ENCODE data around the gene DNAJB12.
"Not testable (repeated sequence)": the region's sequence is repeated elsewhere in the genome, so short reads cannot be mapped to it uniquely, and the experiment has no call there.

The DNAJB12 gene

DNA sequence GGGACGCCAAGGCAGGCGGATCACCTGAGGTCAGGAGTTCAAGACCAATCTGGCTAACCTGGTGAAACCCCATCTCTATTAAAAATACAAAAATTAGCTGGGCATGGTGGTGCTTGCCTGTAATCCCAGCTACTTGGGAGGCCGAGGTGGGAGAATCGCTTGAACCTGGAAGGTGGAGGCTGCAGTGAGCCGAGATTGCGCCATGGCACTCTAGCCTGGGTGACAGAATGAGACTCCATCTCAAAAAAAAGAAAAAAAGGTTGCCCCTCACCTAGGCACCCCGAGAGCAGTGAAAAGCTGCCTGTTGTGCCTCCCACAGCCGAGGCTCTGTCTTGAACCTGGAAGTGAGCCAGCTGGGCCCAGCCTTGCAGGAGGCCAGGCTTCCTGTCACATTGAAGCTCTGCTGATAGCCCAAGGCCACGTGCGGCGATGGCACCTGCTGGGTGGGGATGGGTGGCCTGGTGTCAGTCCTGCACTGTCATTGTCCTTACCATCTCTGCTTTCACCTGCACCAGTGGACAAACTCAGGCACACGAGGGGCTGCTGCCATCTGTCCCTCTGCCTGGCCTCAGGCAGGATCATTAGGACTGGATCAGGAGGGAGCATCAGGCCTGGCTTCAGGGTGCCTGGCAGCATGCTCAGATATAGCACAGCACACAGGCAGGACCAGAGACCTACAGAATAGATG is 37.8 kb downstream of the DNAJB12 start:
- no peak for DNase-seq (ENCODE audit: low read depth, low spot score)

GRCh38 chr10:72316386-72316700 is 38.4 kb downstream of the DNAJB12 start:
- no peak for DNase-seq (ENCODE audit: low read depth, low spot score)

DNA sequence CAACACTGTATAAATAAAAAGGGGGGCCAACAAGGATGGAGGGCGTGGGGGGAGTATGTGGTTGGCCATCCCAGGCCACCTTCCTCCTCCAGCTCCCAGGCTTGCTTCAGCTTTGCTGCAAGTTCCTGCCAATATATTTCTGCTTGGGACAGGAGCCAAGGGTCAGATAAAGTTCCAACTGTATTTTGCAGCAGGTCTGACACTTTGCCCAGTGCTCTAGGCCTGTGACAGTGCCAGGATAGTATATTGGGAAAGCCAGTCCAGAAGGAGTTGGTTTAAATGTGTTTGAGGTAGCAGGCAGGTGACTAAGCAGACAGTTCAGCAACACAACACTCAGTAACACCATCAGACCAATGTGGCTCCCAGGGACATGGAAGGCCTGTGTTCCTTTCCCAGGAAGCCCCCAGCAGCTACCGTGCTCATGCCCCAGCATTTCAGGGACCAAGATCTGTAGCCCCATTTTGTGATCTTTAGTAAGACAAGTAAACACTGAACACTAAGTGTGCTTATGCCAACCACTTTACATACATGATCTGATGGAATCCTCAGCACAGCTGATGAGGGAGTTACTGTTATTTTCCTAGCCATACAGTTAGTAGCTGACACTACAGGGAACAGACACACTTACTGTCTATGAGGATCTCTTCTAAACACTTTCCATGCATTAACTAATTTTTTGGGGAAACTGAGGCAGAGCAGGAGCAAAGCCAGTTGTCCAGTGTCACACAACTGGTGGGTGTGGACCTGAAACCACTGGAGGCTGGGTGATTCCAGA is 38.9 kb downstream of the DNAJB12 start:
- DNase-seq (ENCODE audit: low read depth, low spot score): no peak

DNA sequence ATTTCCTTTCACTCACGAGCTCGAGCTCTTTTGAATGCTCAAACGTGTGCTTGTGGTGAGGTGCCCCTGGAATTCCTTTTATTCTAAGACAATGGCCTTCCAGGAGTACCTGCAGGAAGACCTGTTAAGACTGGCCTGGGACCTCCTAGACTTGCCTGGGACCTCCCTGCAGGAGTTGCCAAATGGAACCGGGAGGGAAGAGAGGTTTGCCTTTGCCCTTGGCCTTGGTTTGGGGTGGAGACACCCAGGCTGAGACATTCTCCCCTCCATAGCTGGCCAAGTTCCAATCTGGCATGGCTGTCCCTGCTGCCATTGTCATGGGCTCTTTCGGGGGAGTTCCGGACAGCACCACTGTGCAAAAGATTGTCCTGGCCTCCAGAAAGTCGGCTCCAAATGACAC is 39.7 kb downstream of the DNAJB12 start:
- DNase-seq (ENCODE audit: low read depth, low spot score): no peak

- DNase-seq (ENCODE audit: low read depth, low spot score): no peak
These were observed 40.5 kb downstream of the DNAJB12 start for GRCh38 chr10:72314263-72314662.

DNA sequence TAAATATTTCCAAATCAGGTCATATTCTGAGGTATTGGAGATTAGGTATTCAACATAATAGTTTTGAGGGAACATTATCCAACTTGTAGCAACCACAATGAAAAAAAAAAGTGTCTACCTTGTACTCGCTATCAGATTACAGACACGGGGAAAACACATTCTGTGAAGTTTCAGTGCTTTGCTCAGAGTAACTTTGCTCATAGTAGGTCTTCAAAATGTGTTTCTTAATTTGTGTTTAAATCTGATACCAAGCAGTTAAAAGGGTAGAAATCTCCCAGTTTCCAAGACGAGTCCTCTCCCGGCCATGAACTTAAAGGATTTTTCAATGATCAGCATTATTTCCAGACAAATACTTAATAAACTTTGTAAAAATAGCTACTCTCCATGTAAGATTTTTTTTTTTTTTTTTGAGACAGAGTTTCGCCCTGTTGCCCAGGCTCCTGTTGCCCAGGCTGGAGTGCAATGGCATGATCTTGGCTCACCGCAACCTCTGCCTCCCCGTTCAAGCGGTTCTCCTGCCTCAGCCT is 41.8 kb downstream of the DNAJB12 start:
- DNase-seq (ENCODE audit: low read depth, low spot score): no peak

GRCh38 chr10:72311667-72312066 is 43.1 kb downstream of the DNAJB12 start:
- DNase-seq (ENCODE audit: low read depth, low spot score): no peak

DNA sequence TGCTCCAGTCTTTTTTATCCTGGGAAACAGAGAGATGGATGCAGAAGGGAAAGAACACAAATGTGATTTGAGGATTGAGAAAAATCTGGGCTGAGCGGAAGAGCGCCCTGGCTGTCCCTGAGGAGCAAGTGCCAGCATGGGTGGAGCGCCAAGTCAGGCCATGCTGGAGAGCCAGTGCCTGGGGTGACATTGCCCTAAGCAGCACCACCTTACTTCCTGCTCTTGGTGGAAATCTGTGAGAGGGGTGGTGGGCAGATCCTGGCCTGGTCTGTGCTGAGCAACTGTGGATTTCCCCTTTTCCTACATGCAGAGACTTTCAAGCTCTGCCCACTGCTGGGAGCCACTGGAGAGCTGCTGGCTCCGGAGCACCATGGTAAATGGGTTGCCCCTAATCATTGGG is 44.1 kb downstream of the DNAJB12 start:
- no peak for DNase-seq (ENCODE audit: low read depth, low spot score)

- DNase-seq (ENCODE audit: low read depth, low spot score): no peak
These were observed 44.5 kb downstream of the DNAJB12 start for GRCh38 chr10:72310241-72310633.

DNA sequence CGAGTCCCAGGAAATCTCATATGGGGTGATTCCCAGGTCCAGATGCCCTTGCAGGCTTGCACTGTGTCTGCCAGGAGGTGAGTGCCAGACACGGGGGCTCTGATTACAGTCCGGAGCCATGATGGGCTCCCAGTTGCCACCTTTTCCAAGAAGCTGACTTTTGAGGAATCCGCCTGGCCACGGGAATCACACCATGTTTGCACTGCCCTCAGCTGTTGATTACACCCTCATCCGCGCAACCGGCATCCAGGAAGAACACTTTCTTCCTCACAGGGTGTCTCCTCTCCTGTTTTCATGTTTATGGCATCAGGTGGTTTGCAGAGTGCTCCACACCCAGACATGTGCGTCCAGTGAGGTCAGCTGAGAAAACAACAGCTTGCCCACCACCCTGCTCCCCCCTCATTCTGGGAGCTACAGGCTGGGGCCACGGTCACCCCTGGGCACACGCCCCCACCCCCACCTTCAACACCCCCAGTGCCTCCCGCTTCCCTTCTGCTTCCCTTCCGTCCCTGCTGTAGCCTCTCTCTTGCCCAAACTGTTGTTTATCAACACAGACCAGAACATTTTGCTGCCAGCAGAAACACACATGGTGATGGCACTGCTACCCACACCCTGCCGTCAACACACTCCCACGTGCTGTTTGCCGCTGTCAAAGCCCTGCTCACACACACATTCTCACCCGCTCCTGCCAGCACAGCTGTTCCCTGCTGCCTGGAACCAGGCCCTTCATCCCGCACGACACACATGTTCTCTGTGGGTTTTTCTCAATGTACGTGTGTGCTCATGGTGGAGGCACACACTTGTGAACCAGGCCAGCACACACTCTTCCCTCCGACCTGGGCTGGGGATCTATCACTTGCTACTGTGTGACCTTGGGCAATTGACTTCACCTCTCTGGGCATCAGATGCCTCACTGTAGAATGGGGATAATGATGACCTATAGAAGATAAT is 45.2 kb downstream of the DNAJB12 start:
- DNase-seq (ENCODE audit: low read depth, low spot score): no peak

GRCh38 chr10:72308320-72308987 is 46.3 kb downstream of the DNAJB12 start:
- no peak for DNase-seq (ENCODE audit: low read depth, low spot score)

DNA sequence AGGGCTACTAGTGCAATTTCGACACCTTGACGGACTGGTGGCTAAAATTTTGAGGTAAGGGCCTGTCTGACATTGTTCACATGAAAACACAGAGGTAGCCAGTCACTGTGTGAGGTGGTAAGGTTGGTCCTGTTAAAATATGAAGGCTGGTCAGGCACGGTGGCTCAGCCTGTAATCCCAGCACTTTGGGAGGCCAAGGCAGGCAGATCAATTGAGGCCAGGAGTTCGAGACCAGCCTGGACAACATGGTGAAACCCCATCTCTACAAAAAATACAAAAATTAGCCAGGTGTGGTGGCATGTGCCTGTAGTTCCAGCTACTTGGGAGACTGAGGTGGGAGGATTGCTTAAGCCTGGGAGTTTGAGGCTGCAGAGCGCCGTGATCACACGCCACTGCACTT is 47.0 kb downstream of the DNAJB12 start:
- not testable (repeated sequence) for DNase-seq (ENCODE audit: low read depth, low spot score)

DNA sequence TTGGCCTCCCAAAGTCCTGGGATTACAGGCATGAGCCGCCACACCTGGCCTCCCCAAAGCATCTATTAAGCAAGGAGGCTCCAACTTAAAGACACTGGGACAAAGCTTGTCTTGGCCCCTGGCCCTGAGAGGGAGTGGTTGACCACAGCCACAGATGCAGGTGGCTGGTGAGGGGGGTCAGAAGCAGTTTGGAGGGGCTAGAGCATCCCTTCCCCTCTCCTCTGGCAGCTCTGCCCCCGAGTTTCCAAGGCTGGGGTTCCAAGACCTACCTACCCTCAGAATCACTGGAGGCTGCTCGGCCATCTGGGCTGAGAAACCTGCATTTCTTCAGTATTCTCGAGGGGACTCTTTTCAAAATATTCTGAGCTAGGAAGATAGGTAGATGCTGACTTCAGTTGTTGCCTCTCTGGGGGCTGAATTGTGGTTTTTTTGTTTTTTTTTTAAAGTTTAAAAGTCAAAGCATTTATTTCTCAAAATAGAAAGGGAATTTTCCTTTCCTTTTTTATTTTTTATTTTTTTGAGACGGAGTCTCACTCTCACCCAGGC is 48.4 kb downstream of the DNAJB12 start:
- DNase-seq (ENCODE audit: low read depth, low spot score): no peak

- DNase-seq (ENCODE audit: low read depth, low spot score): no peak
These were observed 51.1 kb downstream of the DNAJB12 start for GRCh38 chr10:72303424-72304128.

DNA sequence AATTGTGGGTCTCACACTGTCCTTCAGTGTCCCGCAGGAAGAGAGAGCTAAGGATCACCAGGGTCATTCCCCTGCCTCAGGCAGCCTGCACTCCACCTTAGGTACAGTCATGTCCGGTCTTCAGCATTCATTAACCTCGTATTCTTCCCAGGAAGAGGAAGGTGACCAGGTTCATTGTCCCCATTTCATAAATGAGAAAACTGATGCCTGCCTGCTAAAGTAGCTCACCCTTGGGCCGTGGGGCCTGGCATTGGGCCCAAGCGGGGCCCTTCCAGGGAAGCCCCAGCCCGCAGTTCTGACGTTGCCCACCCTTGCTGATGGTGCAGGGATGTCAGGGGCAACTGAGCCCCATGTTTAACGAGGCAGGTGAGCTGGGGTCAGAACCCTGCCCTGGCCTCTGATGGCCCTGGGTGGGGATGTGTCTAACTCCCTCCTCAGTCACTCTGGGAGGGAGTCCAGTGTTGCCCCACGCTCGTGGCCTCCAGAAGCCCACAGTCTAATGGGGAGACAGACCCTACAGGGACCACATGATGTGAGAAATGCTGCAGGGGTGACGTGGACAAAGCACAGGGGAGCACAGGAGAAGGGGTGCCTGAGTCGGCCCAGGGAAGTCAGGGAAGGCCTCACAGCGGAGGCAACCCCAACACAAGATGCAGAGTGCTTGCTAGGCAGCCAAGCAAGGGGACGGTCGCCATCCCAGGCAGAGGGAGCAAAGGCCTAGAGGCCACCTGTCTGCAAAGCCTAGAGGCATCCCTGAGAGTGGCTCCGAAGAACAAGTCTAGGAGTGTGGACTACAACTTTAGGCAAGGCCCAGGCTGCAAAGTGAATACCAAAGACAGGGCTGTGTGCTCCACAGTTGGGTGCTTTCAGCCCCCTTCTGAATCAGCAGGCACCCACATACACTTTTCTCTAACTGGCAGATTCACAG is 55.9 kb downstream of the DNAJB12 start:
- no peak for DNase-seq (ENCODE audit: low read depth, low spot score)

DNA sequence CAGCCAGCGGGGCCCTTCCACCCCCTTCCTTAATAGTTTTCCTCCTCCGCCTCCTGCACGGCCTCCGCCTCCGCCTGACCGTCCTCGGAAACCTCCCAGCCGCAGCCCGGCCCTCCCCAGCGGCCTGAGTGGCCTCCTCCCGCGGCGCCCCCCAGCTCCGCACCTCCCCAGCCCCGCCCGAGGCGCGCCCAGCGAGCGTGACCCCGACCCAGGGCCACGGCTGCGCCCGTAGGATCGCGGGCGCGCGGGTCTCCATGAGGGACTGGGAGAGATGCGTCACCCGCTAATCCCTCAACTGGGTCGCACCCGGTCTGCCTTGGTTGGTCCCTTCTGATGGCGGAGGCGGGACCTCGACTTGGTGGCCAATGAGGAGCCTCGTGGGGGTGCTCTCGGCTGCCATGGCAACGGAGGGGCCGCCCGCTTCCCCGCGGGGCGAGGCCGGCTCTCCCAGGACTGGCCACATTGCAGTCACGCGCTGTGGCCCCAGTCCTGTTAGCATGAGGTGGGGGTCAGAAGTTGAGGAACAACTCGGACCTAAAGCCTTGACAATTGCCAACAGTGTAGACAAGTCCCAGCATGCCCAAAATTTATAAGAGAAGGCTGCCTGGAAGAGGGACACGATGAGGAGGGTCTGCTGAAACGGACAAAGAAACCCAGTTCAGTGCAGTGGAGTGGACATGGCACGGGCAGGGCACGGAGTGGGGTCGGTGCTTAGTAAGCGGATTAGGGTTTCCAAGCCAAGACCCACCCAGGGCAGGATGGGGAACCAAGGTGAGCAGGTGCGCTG is 56.7 kb downstream of the DNAJB12 start:
- DNase-seq (ENCODE audit: low read depth, low spot score): peak; percentile 86

DNA sequence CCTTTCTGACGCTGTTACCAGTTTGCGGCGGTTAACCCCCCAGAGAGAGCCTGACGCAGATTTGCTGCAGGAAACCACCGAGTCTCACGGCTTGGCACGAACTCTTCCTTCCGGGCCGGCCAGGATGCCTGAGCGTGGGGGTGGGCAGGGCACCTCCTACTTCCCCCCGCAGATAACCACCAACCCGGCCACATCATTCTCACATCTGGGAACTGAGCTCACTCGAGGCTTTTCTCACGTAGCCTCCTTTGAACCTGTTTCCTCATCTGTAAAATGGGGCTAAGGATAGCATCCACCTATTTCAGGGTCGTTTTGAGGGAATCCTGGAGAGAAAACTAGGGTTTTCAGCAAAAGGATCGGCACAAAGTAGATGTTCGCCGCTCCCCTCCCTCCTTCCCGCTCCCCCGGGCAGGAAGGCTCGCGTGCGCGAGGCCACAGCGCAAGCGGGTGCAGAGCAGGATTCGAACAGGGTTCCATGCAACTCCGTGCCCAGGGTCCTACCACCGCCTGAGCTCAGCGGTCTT is 57.4 kb downstream of the DNAJB12 start:
- no peak for DNase-seq (ENCODE audit: low read depth, low spot score)

GRCh38 chr10:72296829-72297280 is 57.9 kb downstream of the DNAJB12 start:
- DNase-seq (ENCODE audit: low read depth, low spot score): not testable (repeated sequence)
